H1 (cell line): ENCODE results near the gene RDM1. TPM values are rescaled to one million over a fixed set of nuclear protein-coding genes. Genes with fewer than 3 reads are reported as not detected.

Experiments used
- CTCF ChIA-PET: fragments of 300-600 bp; sonication (Branson Sonifier 250); formaldehyde crosslinking; loops from one replicate; lab custom pipeline; 2021; ENCODE audit not compliant: partially characterized antibody; lab: Charles Lee
- POLR2A ChIA-PET: fragments of 300-600 bp; sonication (Branson Sonifier 250); formaldehyde crosslinking; loops from one replicate; lab custom pipeline; 2021; ENCODE audit warnings: inconsistent platforms; ENCODE audit not compliant: partially characterized antibody; lab: Charles Lee
- DNase-seq, 2 experiments: peaks; one replicate each; pipeline versions ENCODE4 v3.0.0 to v3.0.0-alpha.2; 2010 to 2022; ENCODE audit warnings: low spot score in 2 of 2, low read depth in 1 of 2, mixed read lengths in 1 of 2
- FAIRE-seq: peaks from 2 replicates; lab custom pipeline; 2011; peaks lifted over from hg19 to GRCh38; lab: Jason Lieb, UNC
- H2AFZ ChIP-seq: 2 replicates; pipeline ENCODE4 v1.8.1; 2012; ENCODE audit warnings: low read length, inconsistent platforms
- H2AK5ac ChIP-seq: 2 replicates; pipeline ENCODE4 v1.6.1; 2013; ENCODE audit warnings: low read depth, low read length
- H2BK120ac ChIP-seq: replicated peaks from 2 replicates; pipeline ENCODE3; 2013; ENCODE audit warnings: low read depth, low read length, inconsistent platforms
- H2BK12ac ChIP-seq: 2 replicates; pipeline ENCODE4 v1.6.1; 2013; ENCODE audit warnings: low read depth, low read length
- H2BK15ac ChIP-seq: 2 replicates; pipeline ENCODE4 v1.6.1; 2013; ENCODE audit warnings: low read length
- H2BK20ac ChIP-seq: 2 replicates; pipeline ENCODE4 v1.6.1; 2013; ENCODE audit warnings: low read length
- H2BK5ac ChIP-seq: 2 replicates; pipeline ENCODE4 v1.6.1; 2013; ENCODE audit warnings: low read depth, low read length
- H3K14ac ChIP-seq: 2 replicates; pipeline ENCODE4 v1.6.1; 2013; ENCODE audit warnings: inconsistent platforms; ENCODE audit not compliant: insufficient read length
- H3K18ac ChIP-seq: 2 replicates; pipeline ENCODE4 v1.6.1; 2013; ENCODE audit warnings: low read length; ENCODE audit errors: extremely low read depth
- H3K23ac ChIP-seq: 2 replicates; pipeline ENCODE4 v1.6.1; 2013; ENCODE audit warnings: inconsistent platforms; ENCODE audit not compliant: insufficient read length
- H3K23me2 ChIP-seq: 2 replicates; pipeline ENCODE4 v1.6.1; 2013; ENCODE audit warnings: low read depth, low read length
- H3K27ac ChIP-seq: 2 replicates; pipeline ENCODE4 v1.6.1; 2011; ENCODE audit warnings: low read depth, low read length, inconsistent platforms
- H3K27me3 ChIP-seq, 4 experiments: replicated peaks in 1 of 4; 1 replicate in 1 of 4; 2 replicates in 3 of 4; pipeline versions ENCODE4 v1.6.1 to v1.8.1; 2011 to 2013; ENCODE audit warnings: low read length in 3 of 4, mild to moderate bottlenecking in 3 of 4, inconsistent platforms in 2 of 4, mixed read lengths in 2 of 4, moderate library complexity in 1 of 4; ENCODE audit not compliant: control insufficient read depth in 3 of 4, insufficient read depth in 3 of 4; ENCODE audit errors: extremely low read depth in 1 of 4
- H3K36me3 ChIP-seq, 4 experiments: 2 replicates each; pipeline versions ENCODE4 v1.6.1 to v1.8.1; 2011 to 2013; ENCODE audit warnings: mild to moderate bottlenecking in 4 of 4, low read length in 3 of 4, moderate library complexity in 2 of 4, control low read depth in 1 of 4, inconsistent platforms in 1 of 4; ENCODE audit not compliant: insufficient read depth in 4 of 4, control insufficient read depth in 2 of 4
- H3K4ac ChIP-seq: replicated peaks from 2 replicates; pipeline ENCODE3; 2013; ENCODE audit warnings: low read length, low read depth, mixed read lengths, inconsistent platforms; ENCODE audit not compliant: insufficient read length
- H3K4me1 ChIP-seq, 4 experiments: replicated peaks in 1 of 4; 1 replicate in 1 of 4; 2 replicates in 3 of 4; pipeline versions ENCODE4 v1.6.1 to v1.8.1; 2011 to 2013; ENCODE audit warnings: low read length in 3 of 4, inconsistent platforms in 2 of 4, mixed read lengths in 1 of 4; ENCODE audit not compliant: insufficient read depth in 4 of 4, control insufficient read depth in 3 of 4
- H3K4me2 ChIP-seq, 2 experiments: 2 replicates each; pipeline versions ENCODE4 v1.6.1 to v1.8.1; 2011 to 2013; ENCODE audit warnings: low read depth in 2 of 2, low read length in 2 of 2, control low read depth in 1 of 2, inconsistent platforms in 1 of 2, mild to moderate bottlenecking in 1 of 2; ENCODE audit not compliant: insufficient read depth in 1 of 2
- H3K4me3 ChIP-seq, 4 experiments: fragments of 200-600, 300-600 bp in 1 of 4; sonication (generic), shearing (Covaris generic), sonication (Bioruptor Twin) in 1 of 4; 2 replicates each; pipeline versions ENCODE4 v1.5.1 to v1.8.1; 2011 to 2016; ENCODE audit warnings: low read length in 4 of 4, low read depth in 3 of 4, control low read depth in 2 of 4, inconsistent platforms in 2 of 4, mild to moderate bottlenecking in 2 of 4, mixed read lengths in 1 of 4, moderate library complexity in 1 of 4; ENCODE audit not compliant: insufficient read depth in 2 of 4; ENCODE audit errors: extremely low read depth in 1 of 4
- H3K56ac ChIP-seq: replicated peaks from 2 replicates; pipeline ENCODE3; 2013; ENCODE audit warnings: low read depth, mild to moderate bottlenecking, mixed read lengths, low read length, inconsistent platforms; ENCODE audit not compliant: insufficient read length
- H3K79me1 ChIP-seq: 2 replicates; pipeline ENCODE4 v1.6.1; 2013; ENCODE audit warnings: low read depth, low read length, control low read depth
- H3K79me2 ChIP-seq, 2 experiments: 2 replicates each; pipeline versions ENCODE4 v1.6.1 to v1.8.1; 2012 to 2013; ENCODE audit warnings: low read length in 2 of 2, mild to moderate bottlenecking in 2 of 2, inconsistent platforms in 1 of 2; ENCODE audit not compliant: insufficient read depth in 2 of 2, control insufficient read depth in 1 of 2
- H3K9ac ChIP-seq, 4 experiments: replicated peaks in 1 of 4; 1 replicate in 1 of 4; 2 replicates in 3 of 4; pipeline versions ENCODE4 v1.6.1 to v1.8.1; 2011 to 2013; ENCODE audit warnings: low read depth in 3 of 4, low read length in 3 of 4, control low read depth in 2 of 4, mild to moderate bottlenecking in 2 of 4, moderate library complexity in 2 of 4, inconsistent platforms in 1 of 4; ENCODE audit errors: extremely low read depth in 1 of 4
- H3K9me3 ChIP-seq, 2 experiments: 2 replicates each; pipeline versions ENCODE4 v1.6.1 to v1.8.1; 2012 to 2013; ENCODE audit warnings: mild to moderate bottlenecking in 2 of 2, moderate library complexity in 2 of 2, control low read depth in 1 of 2, inconsistent platforms in 1 of 2, low read depth in 1 of 2, low read length in 1 of 2, mixed read lengths in 1 of 2; ENCODE audit not compliant: insufficient read depth in 2 of 2
- H4K20me1 ChIP-seq, 2 experiments: replicated peaks in 1 of 2; 2 replicates each; pipeline versions ENCODE3 to v1.8.1; 2011 to 2013; ENCODE audit warnings: inconsistent platforms in 2 of 2, low read length in 2 of 2, mild to moderate bottlenecking in 1 of 2; ENCODE audit not compliant: insufficient read depth in 2 of 2, control insufficient read depth in 1 of 2
- H4K5ac ChIP-seq: 2 replicates; pipeline ENCODE4 v1.6.1; 2013; ENCODE audit warnings: low read length, low read depth, mixed read lengths, inconsistent platforms; ENCODE audit not compliant: insufficient read length
- H4K8ac ChIP-seq: 2 replicates; pipeline ENCODE4 v1.8.0; 2013; ENCODE audit warnings: mild to moderate bottlenecking, moderate library complexity, low read length, inconsistent platforms; ENCODE audit not compliant: insufficient read depth; ENCODE audit errors: extremely low read depth
- H4K91ac ChIP-seq: replicated peaks from 2 replicates; pipeline ENCODE3; 2013; ENCODE audit warnings: low read length, mixed read lengths, inconsistent platforms; ENCODE audit not compliant: insufficient read length
- KDM4A ChIP-seq: IDR thresholded peaks from one replicate; pipeline ENCODE4 v1.7.1; 2012; ENCODE audit warnings: low read depth, mild to moderate bottlenecking, moderate library complexity, low read length, inconsistent platforms; ENCODE audit not compliant: severe bottlenecking
- POLR2AphosphoS5 ChIP-seq: IDR thresholded peaks from 2 replicates; pipeline ENCODE4 v1.6.1; 2011; ENCODE audit warnings: low read depth, low read length
- RAD21 ChIP-seq, 2 experiments: IDR thresholded peaks in 1 of 2; conservative IDR thresholded peaks in 1 of 2; 2 replicates each; pipeline ENCODE4 v1.6.1; 2011; ENCODE audit warnings: low read depth in 2 of 2, low read length in 2 of 2, improper control_type of control experiment in 1 of 2, inconsistent platforms in 1 of 2, mild to moderate bottlenecking in 1 of 2, moderate library complexity in 1 of 2
- SIRT6 ChIP-seq: IDR thresholded peaks from one replicate; pipeline ENCODE4 v1.7.1; 2012; ENCODE audit warnings: low read length, inconsistent platforms
- WGBS, 2 experiments: shearing (Covaris generic) in 1 of 2; methylation state at CpG; one replicate each; pipeline versions ENCODE4 v1.1.6 to v1.1.7; 2013 to 2015; ENCODE audit warnings: low lambda C conversion rate in 2 of 2, mixed read lengths in 2 of 2, inconsistent platforms in 1 of 2, low coverage in 1 of 2, missing lambda C conversion rate in 1 of 2; ENCODE audit not compliant: insufficient replicate concordance in 2 of 2, insufficient coverage in 1 of 2, insufficient read length in 1 of 2; ENCODE audit errors: extremely low coverage in 1 of 2, missing lambda C conversion rate in 1 of 2; 5-methylcytosine and 5-hydroxymethylcytosine counted together
- polyA plus RNA-seq, 7 experiments: library from polyadenylated mRNA; depleted of rRNA in 3 of 7; stranded (reverse) in 5 of 7; unstranded in 2 of 7; fragments of >200 nt in 5 of 7; fragments of 200-250 nt in 2 of 7; gene quantifications; 1 replicate in 5 of 7; 2 replicates in 1 of 7; 4 replicates in 1 of 7; pipeline versions ENCODE4 v1.2.1 to v1.2.3, GENCODE V29; 2011 to 2013; ENCODE audit warnings: missing spikeins in 2 of 7, mixed read lengths in 2 of 7
- total RNA-seq: library from RNA; stranded (reverse); fragmentation: NEBNext Ultra II Directional; extraction: Animal tissue kit (Norgen Biotek cat#: 25700); gene quantifications from 2 replicates; pipeline ENCODE4 v1.2.1, GENCODE V29; 2021

RDM1 gene
- total and polyA plus RNA-seq, 2 of the 8 experiments (the other 6 are each of a cell fraction or from before 2014, with no cell fraction given): 7.3 to 9.7 TPM

- Histone ChIP-seq H2AFZ (no peak overlapping the region), H3K4me3 (no peak overlapping the region), H3K4me1 (peaks cover 0 to 8% (median 3%) of the 10 kb centered on the region in 4 experiments; a peak in 5 of 7 replicates), H2BK5ac (no peak overlapping the region), H3K27ac (no peak overlapping the region), H3K79me1 (no peaks in the 10 kb centered on the region), H4K8ac (no peak overlapping the region), H2AK5ac (no peak overlapping the region), H3K4me2 (peak overlapping the region in 1 of 2 experiments; percentile 11; a peak in 1 of 4 replicates), H3K27me3 (no peaks in the 10 kb centered on the region), H4K20me1 (no peaks in the 10 kb centered on the region), H3K4ac (no peak overlapping the region), H3K14ac (no peak overlapping the region), H3K23ac (no peak overlapping the region), H3K9me3 (no peaks in the 10 kb centered on the region), H4K91ac (no peak overlapping the region), H3K23me2 (no peaks in the 10 kb centered on the region), H3K9ac (no peak overlapping the region), H3K56ac (no peak overlapping the region), H2BK120ac (no peak overlapping the region), H2BK15ac (no peak overlapping the region), H2BK20ac (no peak overlapping the region), H3K18ac (no peak overlapping the region), H3K79me2 (no peaks in the 10 kb centered on the region), H2BK12ac (no peak overlapping the region; the same call in 1 of the 2 replicates), H4K5ac (no peak overlapping the region), H3K36me3 (no peaks in the 10 kb centered on the region)
- TF ChIP-seq RAD21 (IDR thresholded peaks at IDR 0.05 in 1 of 2, conservative IDR thresholded peaks at IDR 0.05 in 1 of 2; ENCODE audit: low read depth in 2 of 2, low read length in 2 of 2) (no peak), POLR2AphosphoS5 (no peak), KDM4A (no peak), SIRT6 (no peak)
- ChIA-PET POLR2A (interaction anchor here (0.6 to 0.7 kb wide), 2 partner anchors 80 to 86 kb away, joined by 3 read pairs; no protein-coding TSS in a partner anchor), CTCF (interaction anchor here (0.6 kb wide), 1 partner anchor 9 kb away, joined by 3 read pairs; no protein-coding TSS in a partner anchor)
- no peak for FAIRE-seq
- WGBS, 2 experiments: 77% methylated on average over 4 of the region's 4 CpGs; no CpG with 5 or more reads in 1 of the 2 experiments
- no peak for DNase-seq
Observed at GRCh38 chr17:35890774-35891155, 39.8 kb downstream of the RDM1 start.
